Measurements from ENCODE around the gene UNC119B.

The UNC119B gene

DNA sequence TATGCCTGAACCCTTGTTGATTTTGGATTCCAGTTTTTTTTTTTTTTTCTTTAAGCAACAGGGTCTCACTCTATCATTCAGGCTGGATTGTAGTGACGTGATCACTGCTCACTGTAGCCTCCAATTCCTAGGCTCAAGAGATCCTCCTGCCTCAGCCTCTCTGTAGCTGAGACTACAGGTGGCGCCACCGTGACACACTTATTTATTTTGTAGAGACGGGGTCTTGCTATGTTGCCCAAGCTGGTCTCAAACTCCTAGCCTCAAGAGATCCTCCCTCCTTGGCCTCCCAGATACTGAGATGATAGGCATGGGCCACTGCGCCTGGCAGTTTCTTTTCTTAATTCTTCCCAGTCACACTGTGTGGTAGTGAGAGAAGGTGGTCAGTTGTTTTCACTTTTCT is 40.5 kb downstream of the UNC119B start:
- Histone ChIP-seq H3K4me1 (no peaks in the 10 kb centered on the region), H3K36me3 (no peaks in the 10 kb centered on the region), H3K27me3 (no peaks in the 10 kb centered on the region), H3K27ac (no peak overlapping the region), H3K9me3 (peaks cover 0 to 5% (median 0%) of the 10 kb centered on the region in 3 donors), H3K4me3 (no peak overlapping the region)
- no peak for DNase-seq
- intact Hi-C loops (cut with DNase I; ENCODE audit: low total_unique reads) = no loop called here
- TF ChIP-seq, protein P1, sequence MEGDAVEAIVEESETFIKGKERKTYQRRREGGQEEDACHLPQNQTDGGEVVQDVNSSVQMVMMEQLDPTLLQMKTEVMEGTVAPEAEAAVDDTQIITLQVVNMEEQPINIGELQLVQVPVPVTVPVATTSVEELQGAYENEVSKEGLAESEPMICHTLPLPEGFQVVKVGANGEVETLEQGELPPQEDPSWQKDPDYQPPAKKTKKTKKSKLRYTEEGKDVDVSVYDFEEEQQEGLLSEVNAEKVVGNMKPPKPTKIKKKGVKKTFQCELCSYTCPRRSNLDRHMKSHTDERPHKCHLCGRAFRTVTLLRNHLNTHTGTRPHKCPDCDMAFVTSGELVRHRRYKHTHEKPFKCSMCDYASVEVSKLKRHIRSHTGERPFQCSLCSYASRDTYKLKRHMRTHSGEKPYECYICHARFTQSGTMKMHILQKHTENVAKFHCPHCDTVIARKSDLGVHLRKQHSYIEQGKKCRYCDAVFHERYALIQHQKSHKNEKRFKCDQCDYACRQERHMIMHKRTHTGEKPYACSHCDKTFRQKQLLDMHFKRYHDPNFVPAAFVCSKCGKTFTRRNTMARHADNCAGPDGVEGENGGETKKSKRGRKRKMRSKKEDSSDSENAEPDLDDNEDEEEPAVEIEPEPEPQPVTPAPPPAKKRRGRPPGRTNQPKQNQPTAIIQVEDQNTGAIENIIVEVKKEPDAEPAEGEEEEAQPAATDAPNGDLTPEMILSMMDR (IDR thresholded peaks at IDR 0.05) = no peak

DNA sequence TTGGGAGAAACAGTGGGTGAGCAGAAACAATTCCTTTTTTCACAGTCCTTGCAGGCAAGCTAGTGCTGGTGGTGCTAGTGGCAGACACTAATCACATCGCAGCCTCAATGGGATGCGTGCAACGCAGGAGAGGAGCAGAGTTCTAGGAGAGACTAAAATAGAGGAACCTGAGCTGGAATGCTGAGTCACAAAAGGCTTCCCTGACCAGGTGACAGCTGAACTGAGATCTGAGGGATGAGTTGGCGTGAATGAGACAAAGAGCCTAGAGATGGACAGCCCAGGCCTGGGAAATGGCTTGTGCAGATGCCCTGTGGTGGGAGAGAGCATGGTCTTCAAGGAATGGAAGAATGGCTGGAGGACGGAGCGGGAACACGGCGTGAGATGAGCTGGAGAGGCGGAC is 41.1 kb downstream of the UNC119B start:
- Histone ChIP-seq H3K27ac (no peak overlapping the region), H3K4me3 (no peak overlapping the region), H3K36me3 (no peaks in the 10 kb centered on the region), H3K9me3 (peaks cover 0 to 5% (median 0%) of the 10 kb centered on the region in 3 donors), H3K27me3 (no peaks in the 10 kb centered on the region), H3K4me1 (no peaks in the 10 kb centered on the region)
- TF ChIP-seq, protein P1 (IDR thresholded peaks at IDR 0.05) = no peak
- no peak for DNase-seq
- intact Hi-C loops (cut with DNase I; ENCODE audit: low total_unique reads) = no loop called here

DNA sequence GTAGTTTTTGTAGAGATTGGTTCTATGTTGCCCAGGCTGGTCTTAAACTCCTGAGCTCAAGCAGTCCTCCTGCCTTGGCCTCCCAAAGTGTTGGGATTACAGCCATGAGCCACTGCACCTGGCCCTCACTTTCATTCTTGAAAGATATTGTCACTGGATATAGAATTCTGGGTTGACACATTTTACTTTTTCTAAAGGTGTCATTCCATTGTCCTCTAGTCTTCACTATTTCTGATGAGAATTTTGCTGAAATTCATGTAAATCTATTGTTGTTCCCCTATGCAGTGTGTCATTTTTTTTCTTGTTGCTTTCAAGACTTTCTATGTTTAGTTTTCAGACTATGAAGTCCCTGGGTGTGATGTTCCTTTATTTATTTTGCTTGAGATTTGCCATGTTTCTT is 44.5 kb downstream of the UNC119B start:
- no peaks in the 10 kb centered on the region for H3K4me1 ChIP-seq
- H3K9me3 ChIP-seq = peaks cover 0 to 5% (median 0%) of the 10 kb centered on the region in 3 donors
- TF ChIP-seq, protein P1 (IDR thresholded peaks at IDR 0.05) = no peak
- no peak for DNase-seq
- H3K27ac ChIP-seq = no peak overlapping the region
- H3K36me3 ChIP-seq = peaks cover 0 to under 1% (median 0%) of the 10 kb centered on the region in 3 donors
- no peaks in the 10 kb centered on the region for H3K27me3 ChIP-seq
- H3K4me3 ChIP-seq = no peak overlapping the region
- intact Hi-C loops (cut with DNase I; ENCODE audit: low total_unique reads) = loop anchor here (5.0 kb wide), 1 partner anchor 1333 kb away; no protein-coding TSS in a partner anchor

DNA sequence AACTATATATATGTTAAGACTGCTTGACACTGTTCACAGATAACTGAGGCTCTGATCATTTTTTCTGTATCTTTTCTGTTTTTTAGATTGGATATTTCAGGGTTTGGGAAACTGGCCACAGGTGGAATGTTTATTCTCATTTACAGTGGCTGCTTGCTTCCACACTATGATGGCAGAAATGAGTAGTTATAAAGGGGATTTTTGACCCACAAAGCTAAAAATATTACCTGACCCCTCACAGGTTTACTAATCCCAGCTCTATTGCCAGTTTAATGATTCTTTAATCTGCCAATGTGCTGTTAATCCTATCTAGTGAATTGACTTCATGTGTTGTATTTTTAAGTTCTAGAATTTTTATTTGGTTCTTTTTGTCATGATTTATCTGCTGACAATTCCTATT is 45.0 kb downstream of the UNC119B start:
- TF ChIP-seq, protein P1 (IDR thresholded peaks at IDR 0.05) = no peak
- DNase-seq = no peak
- intact Hi-C loops (cut with DNase I; ENCODE audit: low total_unique reads) = loop anchor here (5.0 kb wide), 1 partner anchor 1332 kb away; no protein-coding TSS in a partner anchor
- H3K4me1 ChIP-seq = no peaks in the 10 kb centered on the region
- no peak overlapping the region for H3K4me3 ChIP-seq
- peaks cover 0 to 5% (median 0%) of the 10 kb centered on the region in 3 donors for H3K9me3 ChIP-seq
- H3K27me3 ChIP-seq = no peaks in the 10 kb centered on the region
- peaks cover 0 to 6% (median 0%) of the 10 kb centered on the region in 3 donors for H3K36me3 ChIP-seq
- H3K27ac ChIP-seq = no peak overlapping the region

DNA sequence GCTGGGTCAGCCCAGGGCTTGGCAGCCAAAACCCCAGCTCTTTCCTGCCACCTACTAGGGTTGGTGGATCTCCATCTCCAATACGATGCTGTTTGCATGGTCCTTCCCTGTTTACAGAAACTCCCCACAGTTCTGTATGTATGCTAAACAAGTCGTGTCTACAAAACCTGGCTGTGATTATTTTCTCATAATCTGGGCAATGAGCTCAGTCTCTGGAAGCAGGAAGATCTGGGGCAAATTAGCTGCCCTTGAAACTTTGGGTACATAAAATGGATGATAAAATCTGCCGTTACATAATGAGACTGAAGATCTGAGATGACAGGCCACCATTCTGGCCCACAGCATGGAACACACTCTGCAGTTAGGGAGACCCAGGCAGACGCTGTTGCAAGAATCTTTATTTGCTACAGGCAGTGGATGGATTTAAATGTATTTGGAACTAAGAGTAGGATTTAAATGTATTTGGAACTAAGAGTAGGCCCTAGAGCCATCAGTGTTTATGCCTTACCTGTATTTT is 47.0 kb downstream of the UNC119B start:
- Histone ChIP-seq H3K4me3 (no peak overlapping the region), H3K4me1 (peaks cover 0 to 16% (median 9%) of the 10 kb centered on the region in 4 donors), H3K27me3 (no peaks in the 10 kb centered on the region), H3K27ac (no peak overlapping the region), H3K9me3 (peaks cover 0 to 5% (median 0%) of the 10 kb centered on the region in 3 donors), H3K36me3 (peaks cover 0 to 22% (median 0%) of the 10 kb centered on the region in 3 donors)
- TF ChIP-seq, protein P1 (IDR thresholded peaks at IDR 0.05) = no peak
- intact Hi-C loops (cut with DNase I; ENCODE audit: low total_unique reads) = loop anchor here (5.0 kb wide), 1 partner anchor 1330 kb away; no protein-coding TSS in a partner anchor
- DNase-seq = no peak
